Fibroblast of mammary gland (primary cell): ENCODE results near the gene BMF.
A peak's percentile ranks its signal among the peaks of the same experiment; 100 is the strongest.

Source experiments
- DNase-seq: peaks from one replicate; pipeline ENCODE4 v3.0.0-alpha.2; 2010; ENCODE audit warnings: low read depth
- H3K4me3 ChIP-seq: 2 replicates; pipeline ENCODE4 v1.5.1; 2011; ENCODE audit warnings: low read depth, mild to moderate bottlenecking, low read length, moderate library complexity; ENCODE audit not compliant: control insufficient read depth
- CTCF ChIP-seq: conservative IDR thresholded peaks from 2 replicates; pipeline ENCODE4 v1.5.1; 2011; ENCODE audit warnings: low read depth, low read length, inconsistent platforms; ENCODE audit not compliant: control insufficient read depth, insufficient read depth

The BMF gene

GRCh38 chr15:40044717-40045571 is 63.7 kb downstream of the BMF start:
- DNase-seq: peak; percentile 77
- peak overlapping the region; percentile 30 for H3K4me3 ChIP-seq
- peak; percentile 85 for TF ChIP-seq CTCF

DNA sequence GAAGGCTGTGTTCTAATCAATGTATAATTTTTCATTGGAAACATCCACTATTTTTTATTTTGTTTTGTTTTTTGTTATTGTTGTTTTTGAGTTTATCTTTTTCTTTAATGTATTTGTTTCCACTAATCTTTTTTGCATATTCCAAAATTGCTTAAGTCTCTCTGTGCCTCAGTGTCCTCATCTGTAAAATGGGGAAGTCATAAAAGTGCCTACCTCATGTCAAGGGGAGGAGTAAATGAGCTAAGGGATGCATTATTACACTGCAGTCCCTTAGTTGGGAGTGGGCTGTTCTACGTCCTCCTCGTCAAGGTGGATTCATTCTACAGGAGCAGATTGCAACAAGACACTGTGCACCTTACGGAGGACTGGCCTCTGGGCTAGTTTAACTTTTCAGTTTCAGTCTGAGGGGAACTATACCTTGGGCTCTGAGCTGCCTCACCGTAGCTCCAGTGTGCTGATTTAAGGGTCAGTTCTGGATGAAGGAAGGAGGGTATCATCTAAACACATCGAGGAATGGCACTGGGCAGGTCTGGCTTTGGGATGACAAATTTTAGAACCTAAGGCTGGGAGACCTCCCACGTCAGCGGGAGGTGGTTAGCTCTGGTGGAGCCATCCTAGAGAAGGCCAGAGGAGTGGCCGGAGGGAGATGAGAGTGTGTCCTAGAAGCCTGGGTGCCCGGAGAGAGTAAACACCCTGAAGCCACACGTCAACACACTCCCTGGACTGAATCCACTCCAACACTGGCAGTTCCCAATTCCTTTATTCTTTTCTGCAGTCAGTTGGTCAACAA is 64.6 kb downstream of the BMF start:
- DNase-seq: no peak
- TF ChIP-seq CTCF: no peak
- no peak overlapping the region for H3K4me3 ChIP-seq

DNA sequence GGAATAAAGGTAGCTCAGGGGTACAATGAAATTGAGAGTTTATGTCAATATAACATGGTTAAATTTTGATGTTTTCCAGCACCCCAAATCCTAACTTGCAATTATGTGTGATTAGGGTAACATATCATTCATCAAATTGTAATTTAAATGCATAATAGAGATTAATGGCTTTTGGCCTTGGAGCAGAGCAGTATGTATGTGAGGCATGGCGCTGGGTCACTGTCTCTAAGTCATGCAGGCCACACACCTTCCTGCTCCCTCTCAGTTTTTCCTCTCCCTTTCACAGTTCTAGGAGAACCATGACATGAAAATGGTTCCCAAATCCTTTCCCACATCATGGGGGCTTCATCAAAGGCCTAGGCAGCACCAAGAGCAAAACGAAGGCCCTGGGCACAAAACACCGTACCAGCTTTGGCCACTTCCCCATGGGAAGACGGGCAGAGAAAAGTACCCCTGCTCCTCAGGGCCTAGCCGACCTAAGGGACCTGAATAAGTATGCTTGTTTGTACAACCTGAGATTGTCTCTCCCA is 65.8 kb downstream of the BMF start:
- no peak for TF ChIP-seq CTCF
- no peak for DNase-seq
- H3K4me3 ChIP-seq: no peak overlapping the region

- no peak for DNase-seq
- H3K4me3 ChIP-seq: no peak overlapping the region
- TF ChIP-seq CTCF: no peak
These were observed 67.9 kb downstream of the BMF start for GRCh38 chr15:40040770-40041169.

DNA sequence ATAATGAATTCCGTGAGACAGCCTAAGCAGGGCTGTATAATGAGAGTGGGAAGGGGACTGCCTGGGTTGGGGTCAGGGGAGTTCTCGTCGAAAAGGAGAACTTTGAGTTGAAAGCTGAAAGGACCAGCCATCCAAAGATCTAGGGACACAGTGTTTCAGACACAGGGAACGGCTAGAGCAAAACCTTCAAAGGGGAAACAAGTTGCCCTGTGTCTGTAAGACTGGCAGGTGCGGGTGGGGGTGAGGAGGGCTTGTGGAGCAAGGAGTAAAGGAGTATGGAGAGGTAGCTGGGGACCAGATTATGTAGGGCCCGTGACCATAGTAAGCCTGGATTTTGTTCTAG is 68.4 kb downstream of the BMF start:
- peak overlapping the region; percentile 8 for H3K4me3 ChIP-seq
- no peak for TF ChIP-seq CTCF
- DNase-seq: no peak

GRCh38 chr15:40038638-40039543 is 69.8 kb downstream of the BMF start, which contains the start of gene SRP14:
Gene SRP14, minus strand, starts transcription at chr15:40039181. Its CDS starts 65 bp downstream, at chr15:40039116.
- DNase-seq: peak; percentile 90
- peak within 1 kb of the TSS; percentile 94 for H3K4me3 ChIP-seq
- no peak for TF ChIP-seq CTCF
